Measurements from ENCODE around the gene TARBP1. TPM values are rescaled to one million over a fixed set of nuclear protein-coding genes. Genes with fewer than 3 reads are reported as not detected.

TARBP1 gene
- total and polyA plus RNA-seq, 7 experiments from 2014 or later = 22.9 to 49.6 (median 46.7) TPM

DNA sequence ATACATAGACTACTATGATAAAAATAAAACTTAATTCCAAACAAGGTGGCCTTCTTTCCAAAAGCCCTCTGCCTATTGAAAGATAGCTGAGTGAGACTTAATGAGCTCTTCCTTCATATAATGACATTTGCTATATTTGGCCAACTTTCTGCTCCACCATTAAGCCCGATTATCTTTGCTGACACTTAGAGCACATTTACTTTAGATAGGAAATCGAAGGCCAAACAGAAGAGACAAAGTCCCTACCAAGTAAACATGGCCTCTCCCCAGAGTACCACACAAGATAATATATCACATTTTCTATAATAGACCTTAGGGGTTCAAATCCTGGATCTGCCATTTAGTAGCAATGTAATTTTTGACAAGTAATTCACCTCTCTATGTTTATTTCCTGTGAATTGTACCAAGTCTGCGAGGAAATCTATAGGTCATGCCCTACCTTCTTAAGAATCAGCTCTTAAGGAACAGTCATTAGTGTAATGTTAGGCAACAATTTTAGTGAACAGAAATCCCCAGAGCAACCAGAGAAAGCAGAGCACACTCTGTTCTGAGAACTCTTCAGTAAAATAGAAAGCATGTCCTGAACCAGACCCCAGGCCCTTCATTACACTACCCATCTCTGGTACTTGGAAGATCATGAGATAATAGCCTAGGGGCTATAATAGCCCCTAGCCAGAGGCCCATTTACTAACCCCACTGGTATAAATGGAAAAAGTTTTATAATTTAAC lies 123.0 kb downstream of the TARBP1 start:
- H3K4me1 ChIP-seq (ENCODE audit: control insufficient read depth in 2 of 2, insufficient read depth in 2 of 2, low read length in 2 of 2) = peaks cover 0 to 6% of the 10 kb centered on the region in 2 donors
- ATAC-seq (no peak), DNase-seq (no peak)
- no peaks in the 10 kb centered on the region for H3K9me3 ChIP-seq (ENCODE audit: control insufficient read depth in 2 of 3, low read length in 3 of 3)
- H3K9me3 Mint-ChIP-seq = peaks cover 0 to 5% (median 0%) of the 10 kb centered on the region in 11 donors
- H3K27ac ChIP-seq (ENCODE audit: low read depth, low read length) = no peak overlapping the region
- H3K27me3 ChIP-seq (ENCODE audit: control insufficient read depth in 2 of 2, insufficient read depth in 2 of 2, low read length in 2 of 2) = no peaks in the 10 kb centered on the region
- H3K27me3 Mint-ChIP-seq = peaks cover 0 to 32% (median 5%) of the 10 kb centered on the region in 5 donors
- H3K36me3 Mint-ChIP-seq = peaks cover 0 to 14% (median 0%) of the 10 kb centered on the region in 5 donors
- intact Hi-C loops (cut with micrococcal nuclease) = loop anchor here (1.0 to 2.0 kb wide), 2 partner anchors 17 to 29 kb away; partner anchors contain the start of gene COA6 (in 1 of the 2)
- no peaks in the 10 kb centered on the region for H3K36me3 ChIP-seq (ENCODE audit: control insufficient read depth in 2 of 3, insufficient read depth in 3 of 3, low read length in 3 of 3)
- ChIA-PET CTCF (no interaction called here), POLR2A (interaction anchor here (0.7 to 3.1 kb wide), 2 partner anchors 10 to 17 kb away, joined by 5 to 22 read pairs; partner anchors contain the start of gene COA6)
- peak overlapping the region; percentile 60 for H3K4me3 ChIP-seq (ENCODE audit: low read length)
- H3K4me1 Mint-ChIP-seq = peaks cover 0 to 23% (median 15%) of the 10 kb centered on the region in 7 donors
- peak overlapping the region in 6 of 9 donors; percentile 35 to 92 (median 88) for H3K27ac Mint-ChIP-seq
- peak overlapping the region in 6 of 10 donors; percentile 52 to 90 (median 78) for H3K4me3 Mint-ChIP-seq

DNA sequence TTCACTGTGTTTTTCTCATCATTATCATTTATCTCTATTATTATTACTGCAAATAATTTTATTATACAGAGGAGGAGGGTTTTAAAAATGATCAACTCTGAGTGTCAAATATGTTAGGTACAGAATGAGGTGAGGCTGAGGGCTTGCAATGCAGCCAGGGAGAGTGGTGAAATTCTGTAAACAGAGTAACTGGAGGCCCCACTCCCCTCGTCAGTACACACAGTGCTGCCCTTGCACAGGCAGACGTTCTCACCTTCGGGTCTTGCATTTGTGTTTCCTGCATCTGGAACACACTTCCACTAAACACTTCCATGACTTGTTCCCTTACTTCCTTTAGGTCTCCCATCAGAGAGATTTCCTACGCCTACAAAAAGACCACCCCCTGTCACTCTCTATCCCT lies 130.0 kb downstream of the TARBP1 start:
- no peak overlapping the region for H3K4me3 Mint-ChIP-seq
- CTCF ChIA-PET = no interaction called here
- peaks cover 0 to 3% (median 0%) of the 10 kb centered on the region in 11 donors for H3K9me3 Mint-ChIP-seq

DNA sequence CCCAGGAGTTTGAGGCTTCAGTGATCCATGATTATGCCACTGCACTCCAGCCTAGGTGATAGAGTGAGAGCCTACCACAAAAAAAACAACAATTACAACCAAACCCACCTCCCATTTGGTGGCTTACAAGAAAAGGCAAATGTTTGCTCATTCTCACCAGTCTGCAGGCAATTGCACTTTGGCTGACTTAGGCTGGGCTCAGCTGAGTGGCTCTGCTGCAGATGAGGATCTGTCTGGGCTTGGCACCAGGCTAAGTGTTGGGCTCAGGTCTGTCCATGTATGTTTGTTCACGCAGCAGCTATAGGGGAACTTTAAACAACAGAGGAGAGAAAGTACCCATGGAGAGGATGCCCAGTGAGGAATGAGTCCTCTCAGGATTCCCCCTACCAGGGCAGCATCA lies 133.7 kb downstream of the TARBP1 start:
- H3K4me3 ChIP-seq (ENCODE audit: low read length) = no peak overlapping the region
- no peak overlapping the region for H3K27ac ChIP-seq (ENCODE audit: low read depth, low read length)
- intact Hi-C loops (cut with micrococcal nuclease) = no loop called here
- H3K4me3 Mint-ChIP-seq = no peak overlapping the region
- H3K27ac Mint-ChIP-seq = no peak overlapping the region
- no peaks in the 10 kb centered on the region for H3K27me3 ChIP-seq (ENCODE audit: control insufficient read depth in 2 of 2, insufficient read depth in 2 of 2, low read length in 2 of 2)
- peaks cover 0 to 4% (median under 1%) of the 10 kb centered on the region in 5 donors for H3K36me3 Mint-ChIP-seq
- H3K4me1 Mint-ChIP-seq = no peaks in the 10 kb centered on the region
- peaks cover 0 to 5% (median 2%) of the 10 kb centered on the region in 11 donors for H3K9me3 Mint-ChIP-seq
- ChIA-PET POLR2A (no interaction called here), CTCF (interaction anchor here (1.1 kb wide), 1 partner anchor 36 kb away, joined by 3 read pairs; no protein-coding TSS in a partner anchor)
- no peaks in the 10 kb centered on the region for H3K4me1 ChIP-seq (ENCODE audit: control insufficient read depth in 2 of 2, insufficient read depth in 2 of 2, low read length in 2 of 2)
- no peak for DNase-seq
- no peak for ATAC-seq
- H3K27me3 Mint-ChIP-seq = peaks cover 0 to 34% (median 7%) of the 10 kb centered on the region in 5 donors
- no peaks in the 10 kb centered on the region for H3K9me3 ChIP-seq (ENCODE audit: control insufficient read depth in 2 of 3, low read length in 3 of 3)
- H3K36me3 ChIP-seq (ENCODE audit: control insufficient read depth in 2 of 3, insufficient read depth in 3 of 3, low read length in 3 of 3) = no peaks in the 10 kb centered on the region

More for the DNA sequence above, 130.0 kb downstream of the TARBP1 start:
- no peak for ATAC-seq
- H3K4me3 ChIP-seq (ENCODE audit: low read length) = no peak overlapping the region
- no peak overlapping the region for H3K27ac Mint-ChIP-seq
- intact Hi-C loops (cut with micrococcal nuclease) = no loop called here
- no peaks in the 10 kb centered on the region for H3K36me3 ChIP-seq (ENCODE audit: control insufficient read depth in 2 of 3, insufficient read depth in 3 of 3, low read length in 3 of 3)
- H3K9me3 ChIP-seq (ENCODE audit: control insufficient read depth in 2 of 3, low read length in 3 of 3) = no peaks in the 10 kb centered on the region
- H3K27me3 Mint-ChIP-seq = peaks cover 0 to 43% (median 11%) of the 10 kb centered on the region in 5 donors
- DNase-seq = no peak
- H3K36me3 Mint-ChIP-seq = peaks cover 0 to 4% (median 0%) of the 10 kb centered on the region in 5 donors
- no peaks in the 10 kb centered on the region for H3K4me1 Mint-ChIP-seq
- POLR2A ChIA-PET = no interaction called here
- no peaks in the 10 kb centered on the region for H3K27me3 ChIP-seq (ENCODE audit: control insufficient read depth in 2 of 2, insufficient read depth in 2 of 2, low read length in 2 of 2)
- H3K27ac ChIP-seq (ENCODE audit: low read depth, low read length) = no peak overlapping the region
- H3K4me1 ChIP-seq (ENCODE audit: control insufficient read depth in 2 of 2, insufficient read depth in 2 of 2, low read length in 2 of 2) = no peaks in the 10 kb centered on the region

DNA sequence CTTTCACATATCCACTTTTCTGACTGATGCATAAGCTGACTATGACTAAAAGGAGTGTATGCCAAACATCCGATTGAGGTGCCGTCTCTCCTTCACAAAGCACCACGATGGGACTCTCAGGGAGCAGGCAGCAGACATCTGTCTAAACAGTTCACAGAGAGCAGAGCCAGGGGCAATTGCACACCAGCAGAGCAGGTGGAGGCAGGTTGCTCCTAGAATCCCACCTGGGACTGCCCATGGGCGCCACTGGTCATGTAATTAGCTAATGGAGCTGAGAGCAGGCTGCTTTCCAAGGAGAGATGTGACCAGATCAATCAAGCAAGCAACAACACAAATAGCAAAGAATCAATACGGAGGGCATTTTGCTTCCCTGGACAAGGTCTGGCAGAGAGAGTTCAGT lies 136.2 kb downstream of the TARBP1 start:
- Mint-ChIP-seq H3K4me3 (no peak overlapping the region), H3K27me3 (peaks cover 0 to 32% (median 0%) of the 10 kb centered on the region in 5 donors), H3K4me1 (no peaks in the 10 kb centered on the region), H3K27ac (no peak overlapping the region), H3K9me3 (peaks cover 0 to 18% (median 8%) of the 10 kb centered on the region in 11 donors), H3K36me3 (peaks cover 0 to 3% (median 0%) of the 10 kb centered on the region in 5 donors)
- ChIA-PET POLR2A (interaction anchor here (0.7 kb wide), 1 partner anchor 15 kb away, joined by 3 read pairs; no protein-coding TSS in a partner anchor), CTCF (no interaction called here)
- intact Hi-C loops (cut with micrococcal nuclease) = no loop called here
- Histone ChIP-seq H3K36me3 (ENCODE audit: control insufficient read depth in 2 of 3, insufficient read depth in 3 of 3, low read length in 3 of 3) (no peaks in the 10 kb centered on the region), H3K9me3 (ENCODE audit: control insufficient read depth in 2 of 3, low read length in 3 of 3) (no peaks in the 10 kb centered on the region), H3K4me1 (ENCODE audit: control insufficient read depth in 2 of 2, insufficient read depth in 2 of 2, low read length in 2 of 2) (no peaks in the 10 kb centered on the region), H3K4me3 (ENCODE audit: low read length) (no peak overlapping the region), H3K27ac (ENCODE audit: low read depth, low read length) (no peak overlapping the region), H3K27me3 (ENCODE audit: control insufficient read depth in 2 of 2, insufficient read depth in 2 of 2, low read length in 2 of 2) (no peaks in the 10 kb centered on the region)
- no peak for DNase-seq
- ATAC-seq = no peak

Other genes starting within 250 kb of the TARBP1 start
- gene COA6, start 105.7 kb downstream of the TARBP1 start, total RNA-seq = 10 to 100 TPM in 4 of 5 experiments, 1 to 10 TPM in 1; 9.5 to 47.3 (median 18.5) TPM
- 10 to 100 TPM; 31.6 to 52.7 TPM for gene COA6, start 105.7 kb downstream of the TARBP1 start, polyA plus RNA-seq
- gene IRF2BP2, start 131.0 kb upstream of the TARBP1 start, total RNA-seq = 100 to 1,000 TPM; 150 to 413 (median 173) TPM
- gene IRF2BP2, start 131.0 kb upstream of the TARBP1 start, polyA plus RNA-seq = 10 to 100 TPM; 28.7 to 35.6 TPM

All from naive thymus-derived CD4-positive, alpha-beta T cell (primary cell).